ENCODE results near the gene FAM200C.
"Not testable (repeated sequence)": the region's sequence is repeated elsewhere in the genome, so short reads cannot be mapped to it uniquely, and the experiment has no call there.

FAM200C gene

DNA sequence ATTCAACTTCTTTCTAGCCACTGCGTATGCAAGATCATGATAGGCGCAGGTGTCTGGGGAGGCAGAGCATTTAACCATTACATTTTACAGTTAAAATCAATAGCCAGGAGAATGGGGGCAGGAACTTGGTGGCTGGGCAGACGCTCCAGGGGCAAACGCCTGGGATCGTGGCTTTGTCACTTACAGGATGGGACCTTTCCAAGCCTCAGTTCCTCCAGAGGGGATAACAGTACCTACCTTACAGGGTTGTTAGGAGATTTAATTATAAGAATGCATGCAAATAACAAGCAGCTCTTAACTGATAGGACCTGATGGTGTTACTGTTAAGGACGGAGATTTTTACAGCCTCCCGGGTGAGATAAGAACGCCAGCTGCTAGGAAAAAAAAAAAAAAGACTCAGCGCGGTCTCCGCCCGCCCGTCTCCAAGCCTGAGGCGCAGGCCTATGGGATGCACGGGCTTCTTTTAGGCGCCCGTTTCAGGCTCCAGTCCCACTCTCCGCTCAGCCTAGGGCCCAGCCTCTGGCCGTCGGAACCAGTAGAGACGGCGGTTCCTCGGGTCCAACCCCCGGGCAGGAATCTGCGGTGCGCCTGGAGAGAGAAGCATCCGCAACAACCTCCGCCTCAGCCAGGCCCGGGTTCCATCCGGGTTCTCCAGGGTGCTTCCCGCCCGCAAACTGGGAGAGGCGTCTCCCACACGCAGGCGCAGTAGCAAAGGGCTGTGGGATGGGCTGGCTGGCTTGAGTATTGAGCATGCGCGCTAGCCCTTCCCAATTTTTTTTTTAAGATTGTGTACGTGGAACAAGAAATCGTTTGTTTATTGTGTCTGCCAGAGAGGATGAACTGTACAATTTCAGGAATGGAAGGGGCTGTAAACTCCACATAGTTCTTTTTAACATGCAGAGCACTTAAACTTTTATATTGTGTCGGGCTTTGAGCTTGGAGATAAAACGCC, at the start of gene FAM200C:
Gene FAM200C, minus strand, starts transcription at position 653 of the 952 bp plus-strand sequence. CDS start 4,564 bp downstream, outside the sequence.
- DNase-seq, result peak; percentile 68

DNA sequence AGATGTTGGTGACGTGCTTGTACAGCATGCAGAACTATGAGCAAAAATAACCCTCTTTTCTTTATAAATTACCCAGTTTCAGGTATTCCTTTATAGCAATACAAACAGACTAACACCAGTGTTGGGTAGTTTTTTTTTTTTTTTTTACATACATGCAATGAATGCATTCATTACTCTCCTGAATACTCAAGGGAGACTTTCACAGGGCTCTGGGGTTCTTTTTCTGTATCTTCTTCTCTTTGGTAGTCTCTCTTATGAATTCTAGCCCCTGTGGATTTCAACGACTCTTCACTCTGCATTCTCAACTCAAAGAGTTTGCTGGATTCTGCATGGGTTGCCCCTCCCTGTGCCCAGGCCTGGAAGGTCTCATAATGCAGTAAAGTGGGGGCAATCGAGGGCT, 49.6 kb upstream of the FAM200C start:
- no peak for DNase-seq

DNA sequence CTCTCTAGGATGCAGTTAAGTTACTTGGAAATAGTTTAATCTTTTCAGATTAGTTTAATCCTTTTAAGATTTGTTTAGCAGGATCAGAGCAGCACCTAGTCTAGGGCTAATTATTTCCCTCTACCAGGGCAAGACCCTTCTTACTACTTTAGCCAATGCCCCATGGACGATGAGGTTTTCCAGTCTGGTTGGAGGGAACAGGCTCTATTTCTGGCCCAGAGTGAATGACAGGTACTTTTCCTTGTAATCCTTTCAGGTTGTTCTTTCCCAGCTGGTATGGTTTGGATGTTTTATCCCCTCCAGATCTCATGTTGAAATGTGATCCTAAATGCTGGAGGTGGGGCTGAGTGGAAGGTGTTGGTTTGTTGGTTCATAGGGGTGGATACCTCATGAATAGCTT, 49.0 kb upstream of the FAM200C start:
- no peak for DNase-seq

DNA sequence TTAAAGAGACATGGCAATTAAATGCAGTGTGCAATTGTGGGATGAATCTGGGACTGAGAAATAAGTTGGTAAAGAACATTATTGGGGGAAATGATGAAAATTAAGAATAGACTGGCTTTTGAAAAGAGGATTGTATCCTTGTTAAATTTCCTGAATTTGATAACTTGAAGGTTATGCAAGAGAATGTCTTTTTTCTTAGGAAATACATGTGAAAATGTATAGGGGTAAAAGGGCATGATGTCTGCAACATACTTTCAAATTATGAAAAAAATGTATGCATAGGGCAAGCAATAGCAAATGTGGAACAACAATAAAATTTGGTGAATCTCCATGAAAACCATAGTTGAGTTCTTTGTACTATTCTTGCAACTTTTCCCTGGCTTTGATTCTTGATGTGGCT, 45.9 kb upstream of the FAM200C start:
- no peak for DNase-seq

DNA sequence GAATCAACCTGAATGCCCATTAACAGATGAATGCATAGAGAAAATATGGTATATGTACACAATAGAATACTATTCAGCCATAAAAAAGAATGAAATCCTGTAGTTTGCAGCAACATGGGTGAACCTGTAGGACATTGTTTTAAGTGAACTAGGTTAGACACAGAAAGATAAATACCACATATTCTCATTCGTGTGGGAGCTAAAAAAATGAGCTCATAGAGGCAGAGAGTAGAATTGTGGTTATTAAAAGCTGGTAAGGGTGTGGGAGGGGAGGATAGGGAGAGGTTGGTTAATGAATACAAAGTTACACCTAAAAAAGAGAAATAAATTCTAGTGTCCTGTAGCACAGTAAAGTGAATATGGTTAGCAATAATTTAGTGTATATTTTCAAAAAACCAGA, 45.3 kb upstream of the FAM200C start:
- DNase-seq, result no peak

DNA sequence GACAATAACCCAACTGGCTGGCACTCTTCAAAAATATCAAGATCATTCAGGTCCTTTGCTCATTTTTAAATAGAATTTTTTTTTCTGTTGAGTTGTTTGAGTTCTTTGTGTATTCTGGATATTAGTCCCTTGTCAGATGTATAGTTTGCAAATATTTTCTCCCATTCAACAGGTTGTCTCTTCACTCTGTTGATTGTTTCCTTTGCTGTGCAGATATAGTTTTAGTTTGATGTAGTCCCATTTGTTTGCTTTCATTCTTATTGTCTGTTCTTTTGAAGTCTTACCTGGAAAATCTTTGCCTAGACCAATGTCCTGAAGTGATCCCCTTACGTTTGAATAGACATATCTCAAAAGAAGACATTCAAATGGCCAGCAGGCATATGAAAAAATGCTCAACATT, 44.6 kb upstream of the FAM200C start:
- no peak for DNase-seq

DNA sequence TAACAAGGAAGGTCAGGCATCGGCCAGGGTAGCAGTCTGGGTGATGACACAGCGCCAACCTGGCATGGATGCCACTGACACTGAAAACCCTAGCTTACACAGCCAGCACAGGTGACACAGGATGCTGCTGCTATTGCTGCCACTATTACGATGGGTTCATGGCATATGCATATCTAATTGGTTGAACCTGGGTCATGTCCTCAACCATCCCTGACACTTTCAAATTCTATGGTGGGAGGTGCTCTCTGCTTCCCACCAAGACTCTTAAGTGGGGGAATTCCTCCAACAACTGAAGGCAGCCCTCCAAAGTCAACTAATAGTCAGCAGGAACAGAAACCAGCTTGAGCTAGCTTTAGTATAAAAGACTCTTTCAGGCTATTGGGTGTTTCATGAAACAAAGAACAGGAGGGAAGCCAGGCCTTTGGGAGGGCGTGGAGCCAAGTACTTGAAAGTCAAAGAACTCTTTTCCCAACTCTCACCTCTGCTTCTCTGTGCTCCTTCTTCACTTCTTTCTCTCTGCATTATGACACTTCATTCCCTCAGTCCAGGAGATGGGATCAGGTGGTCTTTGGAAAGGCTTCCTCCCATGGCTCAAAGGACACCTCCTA, 43.1 kb upstream of the FAM200C start:
- no peak for DNase-seq

DNA sequence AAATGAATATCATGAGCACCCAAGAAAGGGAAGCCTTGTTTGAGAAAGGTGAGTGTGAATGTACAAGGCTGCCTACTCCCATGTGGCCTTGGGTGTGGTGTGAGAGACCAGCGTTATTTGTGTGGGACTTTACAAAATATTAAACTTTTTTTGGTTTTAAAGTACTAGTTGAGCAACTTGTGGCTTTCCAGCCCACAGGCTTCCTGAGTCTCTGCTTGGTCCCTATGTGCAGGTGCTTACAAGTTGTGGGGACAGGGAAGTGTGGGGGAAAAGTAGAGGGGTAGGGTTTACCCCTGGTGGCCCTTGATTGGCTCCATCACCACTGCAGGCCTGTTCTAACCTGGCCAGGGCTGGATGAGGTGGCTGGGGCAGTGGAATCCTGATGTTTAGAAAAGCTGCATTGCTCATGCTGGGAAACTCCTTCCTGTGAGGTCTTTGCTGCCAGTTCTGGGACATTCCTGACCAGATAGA, 41.5 kb upstream of the FAM200C start:
- DNase-seq, result no peak

DNA sequence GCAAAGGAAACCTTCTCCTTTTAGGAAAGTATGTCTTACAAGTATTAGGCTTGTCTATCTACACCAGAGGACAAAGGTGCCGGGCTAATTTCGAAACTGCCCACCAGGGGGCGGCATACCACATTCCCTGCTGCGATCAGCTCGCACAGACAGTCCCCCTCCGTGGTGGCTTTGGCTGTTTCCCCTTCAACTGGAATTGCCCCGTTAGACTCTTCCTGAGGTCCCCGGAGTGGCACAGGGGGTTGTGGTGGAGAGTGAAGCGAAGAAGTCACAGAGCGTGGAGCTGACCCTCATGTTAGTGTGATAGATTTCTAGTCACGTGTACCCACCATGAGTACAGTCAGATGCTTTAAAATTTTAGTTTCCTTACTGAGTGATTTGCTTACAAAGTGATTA, 39.3 kb upstream of the FAM200C start:
- peak; percentile 70 for DNase-seq

DNA sequence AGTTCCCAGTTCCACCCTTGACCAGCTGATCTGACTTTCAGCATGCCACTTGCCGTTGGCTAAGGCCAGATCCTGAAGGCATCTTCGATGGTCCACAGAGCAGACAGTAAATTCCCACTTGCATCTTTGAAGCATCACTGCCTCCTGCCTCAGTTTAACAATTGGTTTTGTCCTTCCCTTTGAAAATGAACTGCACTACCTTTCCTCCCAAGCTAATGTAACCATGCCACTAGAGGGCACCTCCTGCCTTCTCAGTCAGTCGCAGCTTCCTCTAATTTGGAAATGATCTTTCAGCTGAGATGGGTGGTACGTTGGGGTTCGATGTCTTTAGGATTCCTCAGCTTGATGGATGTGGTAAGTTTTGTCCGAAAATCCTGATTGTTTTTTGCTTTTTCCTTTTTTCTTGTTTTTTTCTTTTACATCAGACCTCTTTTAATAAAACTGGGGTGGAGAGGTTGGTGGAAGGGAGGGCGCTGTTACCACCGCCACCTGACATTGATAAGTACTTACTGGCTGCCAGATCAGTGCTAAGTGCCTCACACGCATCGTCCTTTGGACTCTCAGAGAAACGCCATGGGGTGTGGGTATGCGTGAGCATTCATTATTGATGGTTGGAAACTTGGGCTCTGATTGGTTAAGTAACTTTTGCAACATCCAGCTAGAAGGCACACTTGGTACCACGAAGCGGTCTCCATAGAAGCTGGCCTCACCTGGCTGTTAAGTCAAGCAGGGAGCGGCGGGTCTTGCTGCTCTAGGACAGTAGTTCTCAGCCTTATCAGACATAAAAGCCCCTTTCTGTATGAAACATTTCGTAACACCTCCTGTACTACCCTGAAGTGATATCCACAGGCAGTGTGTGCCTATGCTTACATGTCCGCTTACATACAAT, 38.7 kb upstream of the FAM200C start:
- peak; percentile 49 for DNase-seq

DNA sequence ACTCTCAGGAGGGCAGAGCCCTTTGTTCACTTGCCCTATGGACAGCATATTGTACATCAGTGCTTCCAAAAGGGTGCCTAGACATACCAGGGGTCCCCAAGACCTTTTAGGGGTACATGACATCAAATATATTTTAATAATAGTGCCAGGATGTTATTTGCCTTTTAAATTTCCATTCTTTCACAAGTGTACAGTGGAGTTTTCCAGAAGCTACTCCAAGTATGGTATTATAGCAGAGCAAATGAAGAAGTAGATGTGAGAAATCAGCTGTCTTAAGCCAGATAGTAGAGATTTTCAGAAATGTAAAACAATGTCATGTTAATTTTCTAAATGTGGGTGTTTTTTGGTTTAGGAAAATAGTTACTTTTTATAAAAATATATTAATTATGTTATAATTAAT, 37.4 kb upstream of the FAM200C start:
- no peak for DNase-seq

DNA sequence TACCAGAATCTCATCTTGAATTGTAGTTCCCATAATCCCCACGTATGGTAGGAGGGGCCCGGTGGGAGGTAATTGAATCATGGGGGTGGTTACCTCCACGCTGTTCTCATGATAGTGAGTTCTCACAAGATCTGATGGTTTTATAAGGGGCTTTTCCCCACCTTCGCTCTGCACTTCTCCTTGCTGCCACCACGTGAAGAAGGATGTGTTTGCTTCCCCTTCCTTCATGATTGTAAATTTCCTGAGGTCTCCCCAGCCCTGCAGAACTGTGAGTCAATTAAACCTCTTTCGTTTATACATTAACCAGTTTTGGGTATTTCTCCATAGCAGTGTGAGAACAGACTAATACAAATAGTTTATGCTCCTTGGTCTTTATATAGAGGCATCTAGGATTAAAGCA, 36.8 kb upstream of the FAM200C start:
- not testable (repeated sequence) for DNase-seq

DNA sequence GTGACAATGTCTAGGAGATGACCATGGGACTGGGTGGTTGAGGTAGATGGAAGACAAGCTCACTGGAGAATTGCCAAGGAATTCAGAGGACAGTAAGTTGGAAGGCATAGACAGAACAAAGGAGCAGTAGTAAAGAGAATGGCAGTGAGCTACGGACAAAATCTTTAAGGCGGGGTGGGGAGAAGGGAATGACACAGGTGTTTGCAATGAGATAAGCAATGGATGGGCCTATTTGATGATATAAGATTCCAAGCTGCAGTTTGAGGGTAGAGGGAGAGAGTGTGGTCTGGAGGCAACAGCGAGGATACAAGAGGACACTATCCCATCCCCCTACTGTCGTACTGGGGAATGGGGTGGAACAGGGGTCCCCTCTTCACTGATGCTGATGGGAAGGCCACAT, 36.2 kb upstream of the FAM200C start:
- no peak for DNase-seq

DNA sequence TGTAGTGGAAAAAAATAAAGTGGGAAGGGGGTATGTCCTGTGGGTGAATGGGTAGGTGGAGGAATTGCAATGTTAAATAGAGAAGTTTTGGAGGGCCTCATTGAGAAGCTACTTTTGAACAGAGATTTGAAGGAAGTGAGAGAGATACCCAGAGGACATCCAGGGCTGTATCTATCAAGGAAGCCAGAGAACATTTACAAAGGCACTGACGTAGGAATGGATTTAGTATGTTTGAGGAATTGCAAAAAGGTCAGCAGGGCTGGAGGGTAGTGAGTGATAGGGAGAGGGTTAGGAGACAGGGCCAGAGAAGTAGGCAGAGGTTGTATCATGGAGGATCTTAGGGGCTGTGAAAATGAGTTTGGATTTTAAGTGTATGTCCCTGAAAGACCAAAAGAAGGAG, 35.7 kb upstream of the FAM200C start:
- DNase-seq, result no peak

DNA sequence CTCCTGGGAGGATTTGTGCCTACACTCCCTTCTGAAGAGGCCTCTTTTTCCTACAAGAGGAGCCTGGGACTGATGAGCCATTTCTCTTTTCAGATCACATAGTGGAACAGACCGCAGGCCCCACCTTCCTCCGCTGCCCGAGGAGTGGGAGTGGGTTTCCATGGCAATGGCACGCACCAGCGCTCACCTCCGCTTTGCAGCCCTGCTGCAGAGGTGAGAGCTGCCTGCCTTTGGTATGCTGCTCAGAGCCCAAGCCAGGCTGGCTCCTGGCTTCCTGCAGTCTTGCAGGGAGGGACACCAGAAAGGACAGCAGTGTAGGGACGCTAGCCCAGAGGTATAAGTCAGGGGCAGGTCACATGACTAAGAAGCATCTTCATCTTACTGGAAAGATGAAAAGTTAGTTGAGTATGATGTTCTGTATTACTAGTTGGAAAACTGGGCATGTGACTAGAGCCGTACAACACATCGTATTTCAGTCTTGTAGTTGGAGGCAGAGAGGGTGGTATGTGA, 34.2 kb upstream of the FAM200C start:
- no peak for DNase-seq

DNA sequence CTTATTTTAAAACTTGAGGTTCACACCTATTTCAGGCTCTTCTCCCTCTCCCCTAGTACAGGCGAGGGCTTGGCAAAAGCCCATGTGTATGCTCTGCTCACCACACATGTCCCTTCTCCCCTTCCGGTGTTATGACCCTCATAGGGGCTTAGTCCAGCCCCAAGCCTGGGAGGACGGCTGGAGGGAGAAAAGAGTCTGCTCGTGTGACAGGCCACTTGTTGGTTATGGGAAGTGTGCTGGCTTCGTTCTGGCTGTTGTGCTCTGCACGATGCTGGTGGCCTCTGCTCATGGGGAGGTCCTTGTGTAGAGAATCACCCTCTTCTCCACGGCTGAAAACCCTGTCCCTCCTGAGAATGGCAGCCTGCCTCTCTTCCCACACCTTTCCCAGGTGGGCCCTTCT, 32.9 kb upstream of the FAM200C start:
- no peak for DNase-seq

DNA sequence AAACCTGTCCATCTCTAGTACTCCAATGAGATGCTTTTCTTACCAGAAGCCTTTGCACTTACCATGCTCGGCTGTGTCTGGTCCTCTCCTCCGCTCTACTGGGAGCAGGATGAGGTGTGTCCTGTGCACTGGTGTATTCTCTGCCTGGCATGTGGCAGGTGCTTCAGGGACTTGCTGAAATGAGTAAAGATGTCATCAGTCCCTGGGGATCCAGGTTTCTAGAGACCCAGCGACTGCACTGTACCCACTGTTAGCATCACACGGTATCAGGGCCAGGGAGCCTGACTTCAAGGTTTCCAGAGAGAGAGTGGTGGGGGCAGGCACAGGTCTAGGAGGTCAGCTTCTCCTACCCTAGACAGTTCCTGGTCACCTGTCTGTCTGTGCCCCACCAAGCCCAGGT, 32.3 kb upstream of the FAM200C start:
- DNase-seq, result no peak

DNA sequence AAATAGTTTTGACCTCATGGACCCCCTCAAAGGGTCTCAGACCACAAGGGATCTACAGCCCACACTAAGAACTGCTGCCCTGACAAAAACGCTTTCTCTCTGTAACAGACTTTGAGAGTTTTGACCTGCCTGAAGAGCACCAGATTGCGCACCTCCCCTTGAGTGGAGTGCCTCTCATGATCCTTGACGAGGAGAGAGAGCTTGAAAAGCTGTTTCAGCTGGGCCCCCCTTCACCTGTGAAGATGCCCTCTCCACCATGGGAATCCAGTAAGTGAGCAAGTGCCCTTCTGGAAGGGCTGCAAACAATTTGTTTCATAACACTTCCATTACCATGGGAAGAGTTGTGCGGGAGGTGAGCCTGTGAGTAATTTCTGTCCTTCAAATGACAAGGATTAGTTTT, 27.8 kb upstream of the FAM200C start:
- DNase-seq, result no peak

DNA sequence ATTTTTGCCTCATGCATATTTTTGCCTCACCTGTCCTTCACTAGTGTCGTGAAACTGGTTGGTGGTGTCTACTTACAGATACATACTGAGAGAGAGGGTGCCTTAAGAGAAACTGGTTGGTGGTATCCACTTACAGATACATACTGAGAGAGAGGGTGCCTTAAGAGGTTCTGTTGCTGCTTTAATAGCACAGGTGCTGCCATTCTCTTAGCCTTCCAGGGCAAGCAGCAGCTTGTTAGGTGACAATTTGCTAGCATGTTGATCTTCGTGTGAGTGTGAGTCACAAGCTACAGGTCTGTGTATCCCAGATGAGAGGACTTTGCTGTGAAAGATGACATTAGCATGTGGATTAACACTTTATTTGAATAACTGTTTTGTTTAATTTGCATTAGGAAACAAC, 23.2 kb upstream of the FAM200C start:
- DNase-seq, result no peak

DNA sequence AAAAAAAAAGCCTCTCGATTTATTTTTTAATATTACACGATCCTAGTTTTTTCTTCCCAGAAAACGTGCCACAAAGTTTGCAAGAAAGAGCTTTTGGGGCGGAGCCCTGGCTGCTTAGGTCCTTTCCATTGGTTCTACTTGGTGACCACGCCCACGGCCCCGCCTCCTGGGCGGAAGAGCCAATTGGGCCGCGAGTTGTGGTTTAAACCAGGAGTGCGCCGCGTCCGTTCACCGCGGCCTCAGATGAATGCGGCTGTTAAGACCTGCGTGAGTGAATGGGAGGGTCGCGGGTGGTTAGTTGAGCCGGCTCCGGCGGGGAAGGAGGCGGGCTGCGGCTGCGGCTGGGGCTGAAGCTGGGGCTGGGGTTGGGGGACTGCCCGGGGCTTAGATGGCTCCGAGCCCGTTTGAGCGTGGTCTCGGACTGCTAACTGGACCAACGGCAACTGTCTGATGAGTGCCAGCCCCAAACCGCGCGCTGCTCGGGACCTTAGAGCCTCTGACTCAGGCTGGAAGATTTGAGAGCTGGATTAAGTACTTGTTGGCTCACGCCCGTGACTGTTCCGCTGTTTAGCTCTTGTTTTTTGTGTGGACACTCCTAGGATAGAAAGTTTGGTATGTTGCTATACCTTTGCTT, 21.9 kb upstream of the FAM200C start, which contains the start of gene PTTG1:
Gene PTTG1, plus strand, starts transcription at position 231 of the 634 bp plus-strand sequence. CDS start 458 bp downstream, outside the sequence.
- peak; percentile 94 for DNase-seq

DNA sequence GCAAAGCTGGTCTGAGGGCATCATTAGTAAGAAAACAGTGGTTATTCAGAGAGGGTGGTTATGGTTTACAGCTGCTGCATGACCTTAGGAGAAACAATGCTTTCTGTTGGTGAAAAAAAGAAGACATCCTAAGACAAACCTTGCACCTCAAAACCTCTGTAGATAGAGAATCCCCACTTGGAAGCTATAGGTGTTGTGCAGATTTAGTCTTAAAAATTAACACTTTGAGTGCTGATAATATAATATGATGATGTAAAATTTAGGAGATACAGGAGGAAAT, 20.4 kb upstream of the FAM200C start:
- no peak for DNase-seq

DNA sequence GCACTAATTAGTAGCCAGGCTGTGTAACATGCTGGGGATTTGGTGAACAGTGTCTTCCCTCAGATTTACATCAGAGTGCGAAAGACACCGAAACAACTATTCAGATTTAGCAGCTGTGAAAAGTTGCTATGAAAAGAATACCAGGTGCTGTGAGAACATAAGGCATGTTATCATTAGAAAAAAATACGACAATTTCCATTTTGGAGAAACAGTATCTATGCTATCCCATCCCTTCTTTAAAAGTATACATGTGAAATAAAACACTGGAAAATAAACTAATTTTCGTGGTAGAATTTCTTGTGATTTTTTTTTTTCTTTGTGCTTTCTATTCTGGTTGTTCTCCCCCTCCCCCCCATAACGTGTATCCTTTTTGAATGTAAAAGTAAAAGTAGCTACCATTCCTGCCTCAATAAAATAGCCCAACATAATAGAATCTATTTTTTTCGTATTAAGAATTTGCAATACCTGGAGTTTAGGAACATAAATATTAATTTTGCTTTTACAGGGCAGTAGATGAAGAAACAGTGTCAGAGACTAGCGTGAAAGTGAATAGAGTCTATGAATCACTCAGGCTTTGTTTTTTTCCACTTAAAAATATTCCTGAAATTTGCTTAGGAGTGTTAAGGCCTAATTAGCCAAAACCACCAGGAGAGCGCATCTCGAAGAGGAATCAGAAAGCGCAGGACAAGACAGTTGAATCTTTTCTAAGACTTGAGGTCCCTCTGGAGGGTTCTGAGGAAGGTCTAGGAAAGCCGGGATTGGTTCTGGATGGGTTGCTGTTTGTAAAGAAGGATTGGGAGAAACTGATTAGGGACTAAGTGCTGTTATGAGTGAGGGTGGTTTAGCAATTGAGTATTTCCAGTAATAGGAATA, 19.8 kb upstream of the FAM200C start:
- DNase-seq, result peak; percentile 23

All from SHP77 treated with DMSO at 0.1 percent for 48 hours (cell line).